Uterus (tissue), 2 donors: ENCODE data around the gene AZIN2.

Experiments used
- POLR2A ChIP-seq, 2 donors: fragments of 450-650 bp; IDR thresholded peaks; one replicate each; pipeline ENCODE4 v1.6.1; 2016; ENCODE audit warnings: antibody characterized with exemption in 2 of 2, mild to moderate bottlenecking in 1 of 2, moderate library complexity in 1 of 2
- TF ChIP-seq, protein P1 (sequence below), 4 experiments: fragments of 200-600 bp in 2 of 4; fragments of 450-650 bp in 2 of 4; sonication (generic) in 2 of 4; IDR thresholded peaks; one replicate each; pipeline ENCODE4 v1.5.1; 2016 to 2019; ENCODE audit warnings: antibody characterized with exemption in 4 of 4, mild to moderate bottlenecking in 2 of 4, moderate library complexity in 1 of 4

DNA sequence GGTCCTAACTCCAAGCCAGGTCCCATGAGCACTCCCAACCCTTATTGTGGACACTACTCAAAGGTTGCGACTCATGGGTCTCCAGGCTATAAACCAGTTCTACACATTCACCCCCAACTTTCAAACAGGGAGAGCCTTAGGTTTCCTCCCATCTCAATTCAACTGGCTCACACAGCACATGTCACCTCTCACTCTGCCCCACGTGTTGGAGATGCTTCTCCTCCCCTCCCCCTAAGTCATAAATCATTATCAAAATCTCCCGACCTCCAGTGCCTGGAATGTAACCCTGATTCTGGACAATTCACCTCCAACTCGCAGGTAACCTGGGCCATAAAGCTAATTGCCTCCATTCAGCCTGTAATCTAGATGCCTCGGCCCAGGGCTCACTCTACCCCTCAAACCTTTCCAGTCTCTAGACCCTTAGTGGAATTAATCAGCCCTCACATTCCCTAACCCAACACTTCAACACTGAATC lies 44.9 kb upstream of the AZIN2 start:
- no peak for TF ChIP-seq POLR2A (IDR thresholded peaks at IDR 0.05)
- TF ChIP-seq, protein P1, sequence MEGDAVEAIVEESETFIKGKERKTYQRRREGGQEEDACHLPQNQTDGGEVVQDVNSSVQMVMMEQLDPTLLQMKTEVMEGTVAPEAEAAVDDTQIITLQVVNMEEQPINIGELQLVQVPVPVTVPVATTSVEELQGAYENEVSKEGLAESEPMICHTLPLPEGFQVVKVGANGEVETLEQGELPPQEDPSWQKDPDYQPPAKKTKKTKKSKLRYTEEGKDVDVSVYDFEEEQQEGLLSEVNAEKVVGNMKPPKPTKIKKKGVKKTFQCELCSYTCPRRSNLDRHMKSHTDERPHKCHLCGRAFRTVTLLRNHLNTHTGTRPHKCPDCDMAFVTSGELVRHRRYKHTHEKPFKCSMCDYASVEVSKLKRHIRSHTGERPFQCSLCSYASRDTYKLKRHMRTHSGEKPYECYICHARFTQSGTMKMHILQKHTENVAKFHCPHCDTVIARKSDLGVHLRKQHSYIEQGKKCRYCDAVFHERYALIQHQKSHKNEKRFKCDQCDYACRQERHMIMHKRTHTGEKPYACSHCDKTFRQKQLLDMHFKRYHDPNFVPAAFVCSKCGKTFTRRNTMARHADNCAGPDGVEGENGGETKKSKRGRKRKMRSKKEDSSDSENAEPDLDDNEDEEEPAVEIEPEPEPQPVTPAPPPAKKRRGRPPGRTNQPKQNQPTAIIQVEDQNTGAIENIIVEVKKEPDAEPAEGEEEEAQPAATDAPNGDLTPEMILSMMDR (IDR thresholded peaks at IDR 0.05), result no peak
